ENCODE measurements around the gene TRAPPC6A.

Gene TRAPPC6A

GRCh38 chr19:45173816-45174215 is 4.2 kb downstream of the TRAPPC6A start:
- Histone ChIP-seq H3K4me1 (ENCODE audit: control insufficient read depth, low read length) (peaks cover 13% of the 10 kb centered on the region), H3K4me2 (ENCODE audit: low read length) (no peak overlapping the region), H3K36me3 (ENCODE audit: control insufficient read depth, low read length) (peaks cover under 1% of the 10 kb centered on the region; the same call in 1 of the 2 replicates), H3K79me2 (ENCODE audit: control insufficient read depth, low read length) (peaks cover 33% of the 10 kb centered on the region), H3K27me3 (ENCODE audit: control insufficient read depth, low read length) (no peaks in the 10 kb centered on the region), H3F3A (ENCODE audit: control insufficient read depth, insufficient read depth) (no peaks in the 10 kb centered on the region), H3K4me3 (ENCODE audit: low read length) (no peak overlapping the region), H3K27ac (ENCODE audit: low read depth, low read length) (no peak overlapping the region), H3K9me3 (ENCODE audit: control insufficient read depth, insufficient read depth, low read length) (no peaks in the 10 kb centered on the region), H3K9me2 (replicated peaks; ENCODE audit: control insufficient read depth, low read length) (no peaks in the 10 kb centered on the region), H4K20me1 (ENCODE audit: control insufficient read depth, insufficient read depth, low read depth, low read length) (no peaks in the 10 kb centered on the region)
- no peak for TF ChIP-seq CTCF (IDR thresholded peaks at IDR 0.05; ENCODE audit: low read depth, low read length, poor library complexity, severe bottlenecking)
- no peak for TF ChIP-seq EZH2phosphoT487 (IDR thresholded peaks at IDR 0.05; ENCODE audit: borderline replicate concordance, low read length)

DNA sequence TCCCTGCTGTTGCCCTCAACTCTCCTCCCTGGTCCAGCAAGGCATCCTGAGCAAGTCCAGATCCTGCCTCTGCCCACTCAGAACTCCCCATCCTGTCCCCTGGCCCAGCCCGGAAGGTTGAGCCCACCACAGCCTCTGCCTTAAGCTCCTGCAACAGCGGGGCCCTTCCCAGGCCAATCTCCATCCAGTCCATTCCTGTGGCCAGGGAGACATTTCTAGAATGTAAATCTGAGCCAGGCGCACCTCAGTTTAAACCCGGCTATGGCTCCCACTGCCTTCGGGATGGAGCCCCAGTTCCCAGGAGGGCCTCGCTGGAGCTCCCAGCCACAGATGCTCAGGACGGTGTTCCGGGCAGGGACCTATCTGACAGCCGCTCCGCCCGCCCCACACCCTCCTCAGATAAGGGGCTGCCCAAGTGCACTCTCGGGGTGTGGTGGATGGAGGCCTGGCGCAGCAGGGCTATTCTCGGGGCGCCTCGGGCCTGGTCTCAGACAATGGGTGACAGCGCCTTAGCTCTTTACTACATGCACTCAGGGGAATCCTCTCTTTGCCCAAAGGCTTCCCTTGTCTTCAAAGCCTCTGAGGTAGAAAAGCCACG is 5.3 kb downstream of the TRAPPC6A start:
- no peak overlapping the region for H3K27ac ChIP-seq (ENCODE audit: low read depth, low read length)
- peaks cover 13% of the 10 kb centered on the region for H3K4me1 ChIP-seq (ENCODE audit: control insufficient read depth, low read length)
- H3K4me2 ChIP-seq (ENCODE audit: low read length): no peak overlapping the region
- peaks cover 28% of the 10 kb centered on the region for H3K79me2 ChIP-seq (ENCODE audit: control insufficient read depth, low read length)
- no peaks in the 10 kb centered on the region for H3K9me2 ChIP-seq (replicated peaks; ENCODE audit: control insufficient read depth, low read length)
- H3K4me3 ChIP-seq (ENCODE audit: low read length): no peak overlapping the region
- H3K9me3 ChIP-seq (ENCODE audit: control insufficient read depth, insufficient read depth, low read length): no peaks in the 10 kb centered on the region
- H4K20me1 ChIP-seq (ENCODE audit: control insufficient read depth, insufficient read depth, low read depth, low read length): no peaks in the 10 kb centered on the region
- TF ChIP-seq EZH2phosphoT487 (IDR thresholded peaks at IDR 0.05; ENCODE audit: borderline replicate concordance, low read length) (no peak), CTCF (IDR thresholded peaks at IDR 0.05; ENCODE audit: low read depth, low read length, poor library complexity, severe bottlenecking) (no peak)
- H3K27me3 ChIP-seq (ENCODE audit: control insufficient read depth, low read length): no peaks in the 10 kb centered on the region
- no peaks in the 10 kb centered on the region for H3F3A ChIP-seq (ENCODE audit: control insufficient read depth, insufficient read depth)
- no peaks in the 10 kb centered on the region for H3K36me3 ChIP-seq (ENCODE audit: control insufficient read depth, low read length)

DNA sequence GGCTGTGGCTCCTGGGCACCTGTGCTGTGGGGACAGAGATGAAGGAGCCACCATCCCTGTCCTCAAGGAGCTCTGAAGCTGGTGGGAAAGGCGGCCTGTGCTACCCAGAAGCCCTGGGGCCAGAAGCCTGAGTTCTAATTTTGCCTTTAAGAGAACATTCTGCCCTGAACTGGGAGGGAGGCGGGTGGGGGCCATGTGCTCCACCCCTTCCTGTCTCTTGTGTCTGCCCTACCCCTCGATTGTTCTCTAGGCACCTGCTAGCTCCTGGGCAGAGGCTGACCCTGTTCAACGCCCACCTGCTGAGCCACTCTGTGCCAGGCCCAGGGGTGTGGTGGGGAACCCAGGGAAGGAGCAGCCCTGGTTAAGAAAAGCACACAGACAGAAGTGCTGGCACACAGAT is 5.9 kb downstream of the TRAPPC6A start:
- no peak overlapping the region for H3K27ac ChIP-seq (ENCODE audit: low read depth, low read length)
- no peaks in the 10 kb centered on the region for H3F3A ChIP-seq (ENCODE audit: control insufficient read depth, insufficient read depth)
- no peaks in the 10 kb centered on the region for H4K20me1 ChIP-seq (ENCODE audit: control insufficient read depth, insufficient read depth, low read depth, low read length)
- H3K27me3 ChIP-seq (ENCODE audit: control insufficient read depth, low read length): no peaks in the 10 kb centered on the region
- H3K9me2 ChIP-seq (replicated peaks; ENCODE audit: control insufficient read depth, low read length): no peaks in the 10 kb centered on the region
- H3K79me2 ChIP-seq (ENCODE audit: control insufficient read depth, low read length): peaks cover 23% of the 10 kb centered on the region
- TF ChIP-seq EZH2phosphoT487 (IDR thresholded peaks at IDR 0.05; ENCODE audit: borderline replicate concordance, low read length) (no peak), CTCF (IDR thresholded peaks at IDR 0.05; ENCODE audit: low read depth, low read length, poor library complexity, severe bottlenecking) (no peak)
- no peaks in the 10 kb centered on the region for H3K36me3 ChIP-seq (ENCODE audit: control insufficient read depth, low read length)
- no peaks in the 10 kb centered on the region for H3K9me3 ChIP-seq (ENCODE audit: control insufficient read depth, insufficient read depth, low read length)
- peaks cover 9% of the 10 kb centered on the region for H3K4me1 ChIP-seq (ENCODE audit: control insufficient read depth, low read length)
- H3K4me2 ChIP-seq (ENCODE audit: low read length): no peak overlapping the region
- H3K4me3 ChIP-seq (ENCODE audit: low read length): no peak overlapping the region
